Keratinocyte (primary cell): Measurements from ENCODE around the gene JDP2.

Source experiments
- EZH2 ChIP-seq: IDR thresholded peaks from one replicate; pipeline ENCODE4 v1.6.1; 2012; ENCODE audit warnings: inconsistent platforms, mild to moderate bottlenecking, low read length, moderate library complexity
- TF ChIP-seq, protein P1 (sequence below), 3 experiments: IDR thresholded peaks in 1 of 3; conservative IDR thresholded peaks in 1 of 3; optimal IDR thresholded peaks in 1 of 3; 2 replicates in 2 of 3; 3 replicates in 1 of 3; pipeline versions ENCODE3 to v1.5.1; 2011; ENCODE audit warnings: low read length in 3 of 3, mild to moderate bottlenecking in 3 of 3, moderate library complexity in 2 of 3, control low read depth in 1 of 3, inconsistent platforms in 1 of 3; ENCODE audit not compliant: insufficient read depth in 2 of 3; ENCODE audit errors: extremely low read depth in 1 of 3

DNA sequence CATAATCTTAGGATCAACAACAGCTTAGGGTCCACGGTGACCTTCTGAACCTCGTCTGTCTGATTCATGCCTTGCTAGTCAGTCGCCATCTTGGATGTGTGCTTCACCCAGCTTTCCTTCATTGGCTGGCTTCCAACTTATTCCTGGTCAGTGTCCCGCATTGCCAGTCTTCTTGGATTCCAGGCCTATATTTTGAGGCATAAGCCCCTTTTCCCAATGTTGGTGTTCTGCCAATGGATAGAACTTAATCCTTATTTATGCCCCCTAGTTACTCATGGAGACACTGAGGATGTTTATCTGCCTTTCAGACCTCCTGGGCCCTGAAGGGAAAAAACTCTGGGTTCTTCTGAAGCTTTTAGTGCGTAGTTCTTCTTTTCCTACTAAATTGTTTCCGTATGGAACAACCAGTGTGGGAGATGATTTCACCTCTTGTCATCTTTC lies 5.8 kb downstream of the JDP2 start:
- TF ChIP-seq, protein P1, sequence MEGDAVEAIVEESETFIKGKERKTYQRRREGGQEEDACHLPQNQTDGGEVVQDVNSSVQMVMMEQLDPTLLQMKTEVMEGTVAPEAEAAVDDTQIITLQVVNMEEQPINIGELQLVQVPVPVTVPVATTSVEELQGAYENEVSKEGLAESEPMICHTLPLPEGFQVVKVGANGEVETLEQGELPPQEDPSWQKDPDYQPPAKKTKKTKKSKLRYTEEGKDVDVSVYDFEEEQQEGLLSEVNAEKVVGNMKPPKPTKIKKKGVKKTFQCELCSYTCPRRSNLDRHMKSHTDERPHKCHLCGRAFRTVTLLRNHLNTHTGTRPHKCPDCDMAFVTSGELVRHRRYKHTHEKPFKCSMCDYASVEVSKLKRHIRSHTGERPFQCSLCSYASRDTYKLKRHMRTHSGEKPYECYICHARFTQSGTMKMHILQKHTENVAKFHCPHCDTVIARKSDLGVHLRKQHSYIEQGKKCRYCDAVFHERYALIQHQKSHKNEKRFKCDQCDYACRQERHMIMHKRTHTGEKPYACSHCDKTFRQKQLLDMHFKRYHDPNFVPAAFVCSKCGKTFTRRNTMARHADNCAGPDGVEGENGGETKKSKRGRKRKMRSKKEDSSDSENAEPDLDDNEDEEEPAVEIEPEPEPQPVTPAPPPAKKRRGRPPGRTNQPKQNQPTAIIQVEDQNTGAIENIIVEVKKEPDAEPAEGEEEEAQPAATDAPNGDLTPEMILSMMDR (optimal IDR thresholded peaks at IDR 0.05 in 1 of 3, IDR thresholded peaks at IDR 0.05 in 1 of 3, conservative IDR thresholded peaks at IDR 0.05 in 1 of 3; ENCODE audit: extremely low read depth in 1 of 3, insufficient read depth in 2 of 3, low read length in 3 of 3): no peak
- no peak for TF ChIP-seq EZH2
